GM19240 (cell line): Measurements from ENCODE around the gene FTSJ1.
"Not testable (repeated sequence)": the region's sequence is repeated elsewhere in the genome, so short reads cannot be mapped to it uniquely, and the experiment has no call there.

Source experiments
- DNase-seq: peaks from one replicate; pipeline ENCODE4 v3.0.0; 2011; ENCODE audit warnings: low spot score; ENCODE audit not compliant: insufficient read length

The FTSJ1 gene

DNA sequence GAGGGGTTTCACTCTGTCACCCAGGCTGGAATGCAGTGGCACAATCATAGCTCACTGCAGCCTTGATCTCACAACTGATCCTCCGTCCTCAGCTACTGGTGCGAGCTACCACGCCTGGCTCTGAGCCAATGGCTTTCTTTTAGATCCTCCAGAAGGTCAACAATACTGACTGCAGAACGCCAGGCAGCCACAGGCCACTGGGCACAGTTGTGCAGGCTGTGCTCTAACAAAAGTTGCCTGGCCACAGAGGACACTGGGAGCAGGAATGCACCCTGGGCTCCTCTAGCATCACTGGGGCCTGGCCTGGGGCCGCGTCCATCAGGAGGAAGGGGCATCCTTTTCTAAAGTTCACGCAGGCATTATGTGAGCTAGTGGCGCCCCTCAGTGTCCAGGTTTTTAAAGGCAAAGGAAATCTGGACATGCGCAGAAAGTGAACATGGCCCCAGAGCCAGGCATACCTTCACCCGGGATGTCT is 17.9 kb downstream of the FTSJ1 start:
- no peak for DNase-seq

DNA sequence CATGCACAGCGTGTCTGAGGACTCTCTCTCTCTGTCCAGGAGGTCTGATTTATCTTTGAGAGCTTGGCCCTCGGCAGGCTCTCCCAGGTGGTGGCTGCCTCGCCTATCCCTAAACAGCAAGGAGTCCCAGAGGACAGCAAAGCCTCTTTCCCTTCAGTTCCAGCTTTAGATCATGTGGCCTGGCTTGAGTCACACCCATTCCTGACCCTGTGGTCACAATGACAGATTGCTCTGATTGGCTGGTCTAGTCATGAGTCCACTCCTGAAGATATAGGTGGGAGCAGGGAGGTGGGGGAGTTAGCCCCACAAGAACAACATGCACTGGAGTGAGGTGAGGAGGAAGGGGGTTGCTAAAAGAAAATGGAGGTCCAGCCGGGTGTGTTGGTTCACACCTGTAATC is 20.7 kb downstream of the FTSJ1 start:
- no peak for DNase-seq

- no peak for DNase-seq
Observed at GRCh38 chrX:48497871-48498270, 21.9 kb downstream of the FTSJ1 start.

GRCh38 chrX:48498374-48498809 is 22.4 kb downstream of the FTSJ1 start:
- DNase-seq: no peak

GRCh38 chrX:48504261-48504660 is 28.3 kb downstream of the FTSJ1 start:
- DNase-seq: no peak

DNA sequence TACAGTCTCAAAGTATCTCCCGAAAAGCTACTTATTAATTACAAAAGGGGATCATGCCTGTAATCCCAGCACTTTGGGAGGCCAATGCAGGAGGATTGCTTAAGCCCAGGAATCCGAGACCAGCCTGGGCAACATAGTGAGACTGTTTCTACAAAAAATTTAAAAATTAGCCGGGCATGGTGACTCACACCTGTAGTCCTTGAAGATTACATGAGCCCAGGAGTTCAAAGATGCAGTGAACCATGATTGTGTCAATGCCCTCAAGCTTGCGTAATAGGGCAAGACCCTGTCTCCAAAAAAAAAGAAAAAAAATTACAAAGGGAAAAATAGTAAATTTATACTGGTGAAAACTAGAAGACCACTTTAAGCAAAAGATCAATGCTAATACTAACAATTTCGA is 29.5 kb downstream of the FTSJ1 start:
- no peak for DNase-seq

- DNase-seq: no peak
Observed at GRCh38 chrX:48507246-48507645, 31.2 kb downstream of the FTSJ1 start.

GRCh38 chrX:48508400-48509244 is 32.6 kb downstream of the FTSJ1 start, which contains the start of gene PORCN:
TSS of gene PORCN (plus strand) at chrX:48508992. CDS start at chrX:48509821, 829 bp downstream.
- DNase-seq: peak; percentile 87

GRCh38 chrX:48509245-48509590 is 33.2 kb downstream of the FTSJ1 start:
- no peak for DNase-seq

DNA sequence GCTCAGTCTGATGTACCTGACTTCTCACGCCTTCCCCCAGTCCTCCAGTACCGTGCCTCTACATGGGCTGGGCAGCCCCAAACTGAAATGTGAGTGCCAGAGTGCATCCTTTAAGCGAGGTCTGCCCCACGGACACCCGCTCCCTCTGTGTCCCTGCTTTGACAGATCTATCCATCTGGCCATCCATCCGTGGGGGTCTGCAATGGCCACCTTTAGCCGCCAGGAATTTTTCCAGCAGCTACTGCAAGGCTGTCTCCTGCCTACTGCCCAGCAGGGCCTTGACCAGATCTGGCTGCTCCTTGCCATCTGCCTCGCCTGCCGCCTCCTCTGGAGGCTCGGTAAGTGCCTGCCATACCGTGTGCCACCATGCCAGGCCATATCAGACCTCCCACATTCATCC is 33.6 kb downstream of the FTSJ1 start:
- DNase-seq: no peak

DNA sequence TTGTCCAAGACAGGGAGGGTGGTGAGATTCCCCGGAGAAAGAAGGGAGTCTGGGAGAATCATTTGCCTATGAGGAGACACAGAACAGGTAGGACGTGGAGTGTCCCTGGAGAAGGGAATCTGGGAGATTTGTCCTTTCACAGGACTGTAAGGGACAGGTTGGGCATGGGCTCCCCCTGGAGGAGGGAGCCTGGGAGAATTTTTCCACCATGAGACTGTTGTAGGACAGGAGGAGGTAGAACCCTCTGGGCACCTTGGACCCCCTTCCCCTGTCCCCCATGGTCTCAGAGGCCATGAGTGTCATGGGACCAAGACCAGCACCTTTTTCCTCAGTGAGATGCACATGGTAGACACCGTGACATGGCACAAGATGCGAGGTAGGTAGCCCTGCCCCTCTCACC is 35.6 kb downstream of the FTSJ1 start:
- DNase-seq: no peak

DNA sequence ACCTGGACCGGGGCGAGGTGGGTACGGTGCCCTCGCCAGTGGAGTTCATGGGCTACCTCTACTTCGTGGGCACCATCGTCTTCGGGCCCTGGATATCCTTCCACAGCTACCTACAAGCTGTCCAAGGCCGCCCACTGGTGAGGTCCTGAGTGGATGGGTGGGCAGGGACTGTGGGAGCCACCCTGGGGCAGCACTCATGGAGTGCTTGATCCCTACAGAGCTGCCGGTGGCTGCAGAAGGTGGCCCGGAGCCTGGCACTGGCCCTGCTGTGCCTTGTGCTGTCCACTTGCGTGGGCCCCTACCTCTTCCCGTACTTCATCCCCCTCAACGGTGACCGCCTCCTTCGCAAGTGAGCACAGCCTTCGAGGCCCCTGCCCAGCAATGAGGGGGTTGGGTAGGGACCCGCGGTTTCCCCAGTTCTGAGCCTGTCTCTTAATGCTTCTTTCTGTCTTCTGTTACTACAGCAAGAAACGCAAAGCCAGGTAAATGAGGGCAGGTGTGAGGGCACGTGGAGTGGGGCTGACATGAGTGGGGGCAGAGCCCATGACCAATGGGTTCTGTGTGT is 36.5 kb downstream of the FTSJ1 start:
- no peak for DNase-seq

DNA sequence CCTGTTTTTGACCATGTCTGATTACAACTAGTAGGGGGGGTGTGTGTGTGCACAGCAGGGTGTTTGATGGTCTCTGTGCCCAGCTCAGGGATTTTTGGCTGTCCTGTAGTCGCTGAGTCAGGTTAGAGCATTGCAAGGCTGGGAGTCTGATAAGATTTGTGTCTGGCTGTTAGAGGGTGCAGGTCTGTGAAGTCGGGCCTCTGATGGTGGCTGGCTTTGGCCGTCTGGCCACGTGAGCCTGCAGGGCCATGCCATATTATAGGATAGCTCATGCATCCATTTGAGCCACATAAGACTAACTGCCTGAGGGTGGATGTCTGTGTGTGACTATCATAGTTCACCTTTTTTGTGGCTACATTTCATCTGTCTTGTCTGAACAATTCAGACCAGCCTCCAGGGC is 37.7 kb downstream of the FTSJ1 start:
- no peak for DNase-seq

DNA sequence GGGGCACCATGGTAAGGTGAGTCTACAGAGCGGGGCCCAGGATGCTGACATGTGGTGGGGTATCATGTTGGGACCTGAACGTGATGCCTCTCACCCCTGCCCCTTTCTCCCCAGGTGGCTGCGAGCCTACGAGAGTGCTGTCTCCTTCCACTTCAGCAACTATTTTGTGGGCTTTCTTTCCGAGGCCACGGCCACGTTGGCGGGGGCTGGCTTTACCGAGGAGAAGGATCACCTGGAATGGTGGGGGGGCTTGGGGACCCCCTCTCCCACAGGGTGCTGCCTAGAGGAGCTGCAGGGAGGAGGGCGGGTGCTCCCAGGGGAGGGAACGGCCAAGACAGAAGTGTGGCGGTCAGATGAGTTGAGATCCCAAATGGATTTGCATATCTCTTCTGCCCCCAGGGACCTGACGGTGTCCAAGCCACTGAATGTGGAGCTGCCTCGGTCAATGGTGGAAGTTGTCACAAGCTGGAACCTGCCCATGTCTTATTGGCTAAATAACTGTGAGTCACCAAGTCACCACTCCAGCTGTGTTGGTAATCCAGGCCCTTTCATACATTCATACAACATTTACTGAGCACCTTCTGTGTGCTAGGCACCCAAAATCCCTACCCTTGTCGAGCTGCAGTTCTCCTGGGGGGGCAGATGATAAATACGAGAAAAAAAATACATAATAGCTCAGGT is 38.3 kb downstream of the FTSJ1 start:
- no peak for DNase-seq

GRCh38 chrX:48514868-48515460 is 39.0 kb downstream of the FTSJ1 start:
- no peak for DNase-seq

DNA sequence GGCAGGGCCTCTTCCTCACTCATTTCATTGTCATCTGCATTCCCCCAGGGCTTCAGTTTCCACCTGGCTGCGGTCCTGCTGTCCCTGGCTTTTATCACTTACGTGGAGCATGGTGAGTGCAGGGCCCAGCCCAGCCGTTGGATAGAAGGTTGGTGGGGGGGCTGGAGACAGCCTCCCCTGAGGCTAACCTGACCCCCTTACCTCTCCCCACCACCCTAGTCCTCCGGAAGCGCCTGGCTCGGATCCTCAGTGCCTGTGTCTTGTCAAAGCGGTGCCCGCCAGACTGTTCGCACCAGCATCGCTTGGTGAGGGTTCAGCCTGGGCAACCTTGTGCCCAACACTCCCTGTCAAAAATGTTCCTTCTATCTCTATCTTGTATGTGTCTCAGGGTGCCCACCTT is 39.8 kb downstream of the FTSJ1 start:
- DNase-seq: no peak

GRCh38 chrX:48516285-48516684 is 40.3 kb downstream of the FTSJ1 start:
- no peak for DNase-seq

- DNase-seq: no peak
Observed at GRCh38 chrX:48516987-48517386, 41.0 kb downstream of the FTSJ1 start.

DNA sequence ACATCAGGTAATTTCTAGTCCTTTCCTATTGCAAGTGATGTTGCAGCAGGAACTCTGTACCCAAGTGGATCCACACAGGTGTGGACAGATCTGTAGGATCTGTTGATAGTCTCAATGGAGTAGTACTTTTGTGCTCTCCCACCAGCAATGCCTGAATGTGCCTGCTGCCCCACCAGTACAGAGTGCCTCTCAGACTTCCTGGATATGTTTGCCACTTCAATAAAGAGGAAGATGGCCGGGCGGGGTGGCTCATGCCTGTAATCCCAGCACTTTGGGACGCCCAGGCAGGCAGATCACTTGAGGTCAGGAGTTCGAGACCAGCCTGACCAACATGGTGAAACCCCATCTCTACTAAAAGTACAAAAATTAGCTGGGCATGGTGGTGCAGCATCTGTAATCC is 43.5 kb downstream of the FTSJ1 start:
- not testable (repeated sequence) for DNase-seq

- DNase-seq: no peak
Observed at GRCh38 chrX:48520455-48520854, 44.5 kb downstream of the FTSJ1 start.

GRCh38 chrX:48520976-48521352 is 45.0 kb downstream of the FTSJ1 start:
- DNase-seq: no peak
